ENCODE results near the gene MYO18B.
"Not testable (repeated sequence)": the region's sequence is repeated elsewhere in the genome, so short reads cannot be mapped to it uniquely, and the experiment has no call there.

MYO18B gene
- total RNA-seq, result 0 to 0.42 reads per million in 2 donors

DNA sequence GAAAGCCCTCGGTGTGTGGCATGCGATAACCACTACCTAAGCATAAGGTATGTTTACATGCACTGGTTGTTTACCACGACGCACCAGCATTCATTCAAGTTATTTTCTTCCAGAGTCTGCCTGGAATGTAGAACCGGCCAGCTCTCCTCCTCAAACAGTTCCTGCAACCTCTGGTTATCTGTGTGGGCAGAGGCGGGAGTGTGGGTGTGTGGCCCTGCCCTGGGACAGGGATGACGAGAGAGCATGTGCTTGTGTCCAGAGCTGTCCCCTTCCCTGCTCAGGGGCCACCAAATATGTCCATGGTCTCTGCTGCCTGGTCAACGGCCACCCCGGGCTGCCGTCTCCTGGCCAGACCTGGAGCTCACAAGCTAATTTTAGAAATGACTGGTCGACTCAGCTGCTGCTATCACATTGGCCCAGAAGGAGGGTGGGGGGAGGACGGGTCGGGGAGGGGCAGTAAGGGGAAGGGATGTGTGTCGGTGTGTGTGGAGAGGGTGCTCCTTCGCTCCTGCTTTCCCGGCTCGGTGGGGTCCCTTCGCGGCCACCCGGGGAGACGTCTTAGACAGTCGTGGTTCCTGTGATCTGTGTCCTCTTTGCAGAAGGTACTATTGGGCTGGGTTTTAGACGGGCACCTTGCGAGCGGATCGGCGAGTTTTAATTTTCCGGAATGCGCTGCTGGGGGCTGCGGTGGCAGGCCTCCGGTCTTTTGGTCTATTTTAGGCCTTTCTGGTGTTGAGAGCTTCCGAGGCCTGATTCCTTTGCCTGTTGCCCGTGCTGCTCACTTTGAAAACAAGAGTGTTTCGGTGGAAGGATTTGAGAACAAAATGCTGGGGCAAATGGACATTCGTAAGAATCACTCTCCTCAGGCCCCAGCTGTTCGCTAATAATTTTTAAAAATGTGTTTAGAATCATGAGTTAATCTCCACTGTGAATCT is at the start of gene MYO18B:
MYO18B (plus strand) TSS at position 497 of the 935 bp plus-strand sequence. CDS start 18,905 bp downstream, outside the sequence.
- DNase-seq, result no peak

DNA sequence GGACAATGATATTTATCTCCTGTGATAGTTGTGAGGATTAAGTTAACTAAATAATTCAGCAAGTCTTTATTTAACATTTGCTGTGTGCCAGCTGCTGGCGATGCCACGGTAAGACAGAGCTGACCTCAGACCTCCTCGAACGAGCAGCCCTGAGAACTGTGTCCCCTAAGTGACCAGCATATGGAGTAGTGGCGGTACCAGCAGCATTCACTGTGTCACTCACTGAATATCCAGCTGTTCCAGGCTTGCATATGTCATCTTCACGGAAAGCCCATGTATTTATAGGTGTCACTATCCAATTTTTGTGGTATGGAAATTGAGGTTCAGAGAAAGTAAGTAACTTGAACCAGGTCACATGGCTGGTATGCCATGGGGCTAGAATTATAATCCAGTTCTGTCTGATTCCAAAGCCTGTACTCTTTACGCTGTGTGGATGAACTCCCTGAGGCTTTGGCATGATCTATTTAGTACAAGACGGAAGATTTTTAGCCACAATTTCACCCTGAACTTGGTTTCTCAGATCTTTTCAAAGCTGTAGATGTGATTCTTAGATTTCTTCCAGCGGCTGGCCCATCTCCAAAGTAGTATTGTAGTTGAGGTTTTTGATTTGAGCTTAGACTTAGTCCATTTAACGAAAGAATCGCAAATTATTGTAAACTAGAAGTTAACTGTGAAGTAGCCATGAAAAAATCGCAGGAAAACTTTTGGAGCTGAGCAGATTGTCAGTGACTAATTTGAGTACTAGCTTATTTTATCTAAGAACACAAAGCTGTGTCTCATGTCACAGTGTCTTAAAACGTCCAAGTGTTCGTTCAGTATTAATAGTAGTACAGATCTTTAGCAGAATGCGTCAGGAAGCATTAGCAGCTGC is 49.4 kb upstream of the MYO18B start:
- DNase-seq, result no peak

GRCh38 chr22:25693268-25693565 is 48.8 kb upstream of the MYO18B start:
- no peak for DNase-seq

GRCh38 chr22:25694196-25694907 is 47.6 kb upstream of the MYO18B start:
- no peak for DNase-seq

- no peak for DNase-seq
Measured at GRCh38 chr22:25695146-25695545, 46.8 kb upstream of the MYO18B start.

DNA sequence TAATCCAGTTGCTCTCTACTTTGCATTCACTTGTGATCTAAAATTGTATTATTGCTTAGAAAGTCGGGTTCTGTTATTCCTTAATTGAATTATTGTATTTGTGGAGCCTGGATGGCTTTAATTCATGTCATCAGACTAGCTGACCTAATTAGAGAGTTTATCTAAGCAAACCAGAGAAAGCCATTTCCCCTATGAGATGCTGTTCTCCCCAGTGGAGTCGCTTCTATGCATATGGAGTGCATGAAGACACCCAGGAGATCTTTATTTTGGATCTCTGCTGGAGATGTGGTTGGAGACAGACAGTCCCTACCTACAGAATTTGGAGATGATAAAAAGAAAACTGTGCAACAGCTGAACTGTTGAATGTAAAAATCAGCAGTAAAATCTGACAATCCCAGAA is 45.2 kb upstream of the MYO18B start:
- no peak for DNase-seq

DNA sequence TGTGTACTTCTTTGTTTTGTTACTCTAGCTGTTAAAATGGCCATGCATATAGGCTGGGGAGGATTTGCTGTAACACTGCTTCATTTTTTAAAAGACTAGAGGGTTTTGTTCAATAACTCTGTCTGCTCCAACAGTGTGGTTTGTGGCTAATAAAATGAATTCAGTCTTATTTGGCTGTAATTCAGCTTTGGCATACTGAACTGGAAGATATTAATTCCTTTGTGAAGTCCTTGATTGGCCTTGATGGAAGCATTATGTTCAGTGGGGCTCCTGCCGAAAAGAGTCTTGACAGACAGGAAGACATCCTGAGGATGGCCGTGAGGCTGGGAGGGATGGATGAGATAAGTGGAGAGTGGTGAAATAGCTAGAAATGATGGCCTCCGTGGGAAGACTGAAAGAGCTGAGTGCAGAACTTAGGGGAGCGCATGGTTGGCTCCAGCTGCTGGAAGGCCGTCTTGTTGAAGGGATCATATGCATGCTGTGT is 44.8 kb upstream of the MYO18B start:
- no peak for DNase-seq

DNA sequence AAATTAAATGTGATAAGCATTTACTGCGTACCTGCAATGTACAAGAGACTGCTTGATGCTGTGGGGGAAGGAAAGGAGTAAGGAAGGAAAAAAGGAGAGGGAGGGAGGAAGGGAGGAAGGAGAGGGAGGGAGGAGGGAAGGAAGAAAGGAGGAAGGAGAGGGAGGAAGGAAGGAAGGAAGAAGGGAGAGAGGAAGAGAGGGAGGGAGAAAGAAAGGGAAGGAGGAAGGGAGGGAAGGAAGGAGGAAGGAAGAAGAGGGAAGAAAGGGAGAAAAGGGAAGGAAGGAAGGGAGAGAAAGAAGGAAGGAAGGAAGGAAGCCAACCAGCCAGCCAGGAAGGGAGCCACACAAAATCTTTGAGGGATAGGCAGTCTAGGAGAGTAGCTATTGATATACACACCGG is 44.0 kb upstream of the MYO18B start:
- no peak for DNase-seq

GRCh38 chr22:25698461-25698860 is 43.5 kb upstream of the MYO18B start:
- no peak for DNase-seq

GRCh38 chr22:25698978-25699377 is 43.0 kb upstream of the MYO18B start:
- DNase-seq, result no peak

DNA sequence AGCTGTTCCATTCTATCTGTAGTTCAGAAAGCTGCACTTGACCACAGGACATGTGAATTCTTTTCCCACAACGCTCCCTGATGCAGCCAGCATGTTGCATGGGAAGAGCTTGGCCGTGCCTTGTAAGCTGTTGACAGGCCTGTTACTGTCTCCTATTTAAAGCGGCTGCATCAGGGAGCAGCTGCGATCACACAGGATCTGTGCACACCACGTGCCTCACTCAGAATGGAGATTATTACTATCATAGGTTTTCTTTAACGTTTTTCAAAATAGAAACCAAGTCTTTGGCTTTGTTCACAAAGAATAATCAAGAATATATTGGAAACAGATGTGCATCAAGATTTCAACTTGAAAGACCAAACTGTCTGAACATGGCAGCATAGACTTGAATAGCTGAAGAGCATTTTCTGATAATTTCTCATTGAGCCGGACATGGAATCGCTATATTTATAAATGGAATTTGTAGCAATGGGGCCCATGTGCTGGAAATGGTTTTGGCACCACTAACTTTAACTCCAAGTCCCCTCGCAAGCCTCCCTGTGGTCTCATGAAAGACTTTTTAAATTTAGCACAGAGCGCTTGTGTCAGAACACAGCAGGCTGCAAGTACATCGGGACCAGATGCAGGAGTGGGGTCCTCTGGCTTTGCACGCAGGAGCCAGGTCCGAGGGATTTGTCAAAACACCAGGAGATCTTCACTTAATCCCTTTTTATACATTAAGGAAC is 40.8 kb upstream of the MYO18B start:
- no peak for DNase-seq

- DNase-seq, result no peak
Measured at GRCh38 chr22:25702040-25702439, 39.9 kb upstream of the MYO18B start.

DNA sequence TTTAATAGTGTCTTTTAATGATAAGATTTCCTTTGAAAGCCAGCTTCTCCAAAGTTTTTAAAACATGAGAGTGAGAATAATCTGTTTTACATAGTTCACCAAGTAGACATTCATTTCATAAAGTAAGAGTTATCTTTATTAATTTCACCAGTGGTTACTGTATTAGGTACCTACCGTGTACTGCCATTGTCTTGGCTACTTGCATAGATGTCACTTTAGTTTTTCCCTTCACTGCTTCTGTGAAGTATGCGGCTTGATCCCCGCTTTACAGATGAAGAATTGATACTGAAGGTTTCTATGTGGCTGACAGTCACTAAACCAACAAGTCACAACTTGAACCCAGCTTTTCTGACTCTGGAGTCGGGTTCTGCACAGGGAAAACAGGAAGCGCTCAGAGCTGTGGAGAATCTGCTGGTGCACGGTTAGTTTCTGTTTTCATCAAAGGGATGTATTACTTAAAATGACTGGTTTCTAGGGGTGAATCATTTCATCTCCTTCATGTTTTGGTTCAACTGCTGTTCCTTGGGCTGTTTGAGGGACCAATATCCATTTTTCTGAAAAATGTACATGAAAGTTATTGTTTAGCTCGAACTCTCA is 39.3 kb upstream of the MYO18B start:
- DNase-seq, result no peak

GRCh38 chr22:25704701-25705100 is 37.3 kb upstream of the MYO18B start:
- no peak for DNase-seq

DNA sequence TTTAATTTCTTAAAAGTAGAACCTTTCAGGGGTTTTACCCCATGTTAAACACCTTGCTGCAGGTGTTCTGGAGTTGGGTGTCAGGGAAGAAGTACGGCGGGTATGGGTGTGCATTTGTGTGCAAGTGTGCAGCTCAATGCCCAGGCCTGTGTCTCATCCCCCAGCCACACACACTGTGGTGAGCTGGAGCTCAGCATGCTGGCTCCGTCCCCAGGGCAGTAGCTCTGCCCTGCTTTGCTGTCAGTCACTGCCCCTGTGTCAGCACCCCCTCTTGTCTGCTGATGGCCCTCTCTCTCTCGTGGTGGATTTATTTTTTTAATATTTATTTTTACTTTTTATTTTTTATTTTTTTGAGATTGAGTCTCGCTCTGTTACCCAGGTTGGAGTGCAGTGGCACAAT is 35.8 kb upstream of the MYO18B start:
- no peak for DNase-seq

GRCh38 chr22:25708430-25708829 is 33.6 kb upstream of the MYO18B start:
- DNase-seq, result not testable (repeated sequence)

DNA sequence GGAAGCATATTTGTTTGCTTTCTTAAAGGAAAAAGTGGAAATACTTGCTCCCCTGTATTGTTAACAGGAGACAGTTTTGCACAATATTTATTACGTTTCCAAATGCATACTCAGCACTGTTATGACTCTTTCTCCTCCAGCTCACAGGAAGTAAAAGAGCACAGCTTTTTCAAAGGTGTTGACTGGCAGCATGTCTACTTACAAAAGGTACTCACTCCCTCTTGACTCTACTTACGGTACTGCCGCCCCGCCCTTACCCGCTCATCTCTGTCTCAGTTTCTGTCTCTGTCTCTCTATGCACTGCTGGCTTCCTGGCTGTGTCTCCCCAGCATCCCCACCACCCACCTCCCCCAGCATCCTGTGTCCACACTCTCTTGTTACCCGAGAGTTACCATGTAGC is 32.2 kb upstream of the MYO18B start:
- no peak for DNase-seq

DNA sequence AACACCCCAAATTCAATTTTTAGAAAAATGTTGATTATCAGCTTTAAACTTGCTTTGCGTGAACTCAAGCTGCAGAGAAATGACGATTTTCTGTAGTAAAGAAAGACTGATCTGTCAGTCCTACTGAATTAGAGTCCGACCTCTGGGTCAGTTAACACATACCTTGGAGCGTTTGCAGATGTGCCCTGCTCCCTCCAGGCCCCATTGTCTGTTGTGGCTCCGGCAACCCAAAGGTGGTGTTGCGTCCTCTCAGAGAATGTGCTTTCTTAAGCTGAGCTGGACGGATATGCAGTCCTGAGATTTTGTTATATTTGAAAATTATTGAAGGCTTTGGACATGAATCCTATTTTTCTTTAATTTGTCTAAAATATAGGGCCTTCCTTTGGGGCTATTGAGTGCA is 31.5 kb upstream of the MYO18B start:
- no peak for DNase-seq

DNA sequence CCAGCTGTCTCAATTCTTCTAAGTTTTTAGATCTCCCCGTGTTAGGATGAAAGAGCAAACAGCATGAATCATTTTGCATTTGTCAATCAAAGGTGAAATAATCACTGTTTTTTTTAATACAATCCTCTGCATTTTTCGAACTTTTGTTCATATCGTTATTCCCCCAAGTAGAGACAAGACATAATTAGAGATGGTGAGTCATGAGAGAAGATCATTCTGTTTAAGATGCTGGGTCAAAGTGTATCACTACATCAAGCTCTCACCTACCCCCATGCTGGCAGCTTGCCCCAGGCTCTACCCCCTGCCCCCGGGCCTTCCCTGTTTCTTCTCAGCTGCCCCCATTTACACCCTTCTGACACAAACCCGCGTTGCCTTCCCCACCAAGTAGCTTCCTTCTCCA is 30.5 kb upstream of the MYO18B start:
- no peak for DNase-seq

- DNase-seq, result no peak
Measured at GRCh38 chr22:25712661-25713400, 29.2 kb upstream of the MYO18B start.

DNA sequence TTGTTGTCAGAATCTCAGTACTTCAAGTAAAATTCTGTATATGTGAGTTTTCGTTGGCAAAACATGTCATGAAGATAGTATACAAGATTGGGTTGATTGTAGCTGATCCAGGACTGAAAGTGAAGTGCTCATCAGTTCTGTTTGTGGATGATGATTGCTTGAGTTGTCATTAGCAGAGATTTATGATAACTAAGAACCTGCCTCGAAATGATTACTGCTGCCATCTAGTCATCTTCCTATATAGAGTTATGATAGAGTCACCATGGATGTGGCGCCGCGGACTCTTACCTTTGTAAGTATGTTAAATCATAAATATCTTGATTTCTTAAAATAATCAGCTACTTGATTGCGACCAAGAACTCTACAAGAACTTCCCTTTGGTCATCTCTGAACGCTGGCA is 27.9 kb upstream of the MYO18B start:
- DNase-seq, result no peak
